ENCODE results near the gene WASHC4.

WASHC4 gene

GRCh38 chr12:105072888-105073488, 34.5 kb upstream of the WASHC4 start:
- no peak for DNase-seq
- no peak overlapping the region for H3K27ac ChIP-seq (ENCODE audit: insufficient read depth in 1 of 2, low read depth in 1 of 2, low read length in 2 of 2, poor library complexity in 1 of 2, severe bottlenecking in 2 of 2)
- ChIA-PET POLR2A (no interaction called here), CTCF (no interaction called here)
- H3K36me3 ChIP-seq (ENCODE audit: control insufficient read depth in 4 of 4, insufficient read depth in 4 of 4, low read length in 3 of 4) = no peaks in the 10 kb centered on the region
- WGBS (ENCODE audit: insufficient coverage) = 92% methylated on average over 5 of the region's 6 CpGs
- H3K4me1 ChIP-seq (ENCODE audit: control extremely low read depth in 1 of 4, control insufficient read depth in 4 of 4, insufficient read depth in 4 of 4, low read length in 3 of 4) = no peaks in the 10 kb centered on the region
- H3K9me3 ChIP-seq (ENCODE audit: control extremely low read depth in 1 of 5, control insufficient read depth in 4 of 5, insufficient read depth in 2 of 5, low read depth in 1 of 5, low read length in 4 of 5) = no peaks in the 10 kb centered on the region
- no peak overlapping the region for H3K4me3 ChIP-seq (ENCODE audit: control insufficient read depth in 1 of 7, extremely low read depth in 1 of 7, insufficient read depth in 4 of 7, low read depth in 2 of 7, low read length in 6 of 7)
- no peaks in the 10 kb centered on the region for H3K27me3 ChIP-seq (replicated peaks in 2 of 5; ENCODE audit: control insufficient read depth in 4 of 5, insufficient read depth in 5 of 5, low read length in 4 of 5)

DNA sequence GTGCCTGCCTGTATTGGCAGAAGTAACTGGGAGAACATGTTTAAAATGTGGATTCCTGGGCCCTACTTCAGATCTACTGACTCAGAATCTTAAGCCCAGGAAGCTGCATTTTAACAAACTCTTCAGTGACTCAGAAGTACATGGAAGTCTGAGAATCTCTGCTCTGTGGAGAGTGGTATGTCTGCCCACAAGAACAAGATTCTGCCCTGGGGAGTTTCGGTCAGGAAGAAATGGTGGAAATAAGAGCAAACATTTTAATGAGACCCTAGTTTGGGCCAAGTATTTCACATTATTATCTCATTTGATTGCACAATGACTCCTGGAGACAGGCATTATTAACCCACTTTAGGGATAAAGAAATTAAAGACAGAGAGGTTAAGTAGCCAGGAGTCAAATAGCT, 31.4 kb upstream of the WASHC4 start:
- Histone ChIP-seq H3K27ac (ENCODE audit: insufficient read depth in 1 of 2, low read depth in 1 of 2, low read length in 2 of 2, poor library complexity in 1 of 2, severe bottlenecking in 2 of 2) (no peak overlapping the region), H3K4me3 (ENCODE audit: control insufficient read depth in 1 of 7, extremely low read depth in 1 of 7, insufficient read depth in 4 of 7, low read depth in 2 of 7, low read length in 6 of 7) (no peak overlapping the region), H3K4me1 (ENCODE audit: control extremely low read depth in 1 of 4, control insufficient read depth in 4 of 4, insufficient read depth in 4 of 4, low read length in 3 of 4) (no peaks in the 10 kb centered on the region), H3K36me3 (ENCODE audit: control insufficient read depth in 4 of 4, insufficient read depth in 4 of 4, low read length in 3 of 4) (no peaks in the 10 kb centered on the region), H3K9me3 (ENCODE audit: control extremely low read depth in 1 of 5, control insufficient read depth in 4 of 5, insufficient read depth in 2 of 5, low read depth in 1 of 5, low read length in 4 of 5) (no peaks in the 10 kb centered on the region), H3K27me3 (replicated peaks in 2 of 5; ENCODE audit: control insufficient read depth in 4 of 5, insufficient read depth in 5 of 5, low read length in 4 of 5) (no peaks in the 10 kb centered on the region)
- POLR2A ChIA-PET = no interaction called here
- no peak for DNase-seq
- no CpG with 5 or more reads among the region's 1 CpG for WGBS (ENCODE audit: insufficient coverage)
- CTCF ChIA-PET = interaction anchor here (0.8 kb wide), 1 partner anchor 90 kb away, joined by 3 read pairs; the partner anchor contains the start of gene NOPCHAP1

GRCh38 chr12:105076913-105077312, 30.6 kb upstream of the WASHC4 start:
- 100% methylated on average over 1 of the region's 3 CpGs for WGBS (ENCODE audit: insufficient coverage)
- DNase-seq = no peak
- ChIA-PET POLR2A (interaction anchor here (0.7 kb wide), 1 partner anchor 433 kb away, joined by 3 read pairs; no protein-coding TSS in a partner anchor), CTCF (no interaction called here)
- Histone ChIP-seq H3K9me3 (ENCODE audit: control extremely low read depth in 1 of 5, control insufficient read depth in 4 of 5, insufficient read depth in 2 of 5, low read depth in 1 of 5, low read length in 4 of 5) (no peaks in the 10 kb centered on the region), H3K27me3 (replicated peaks in 2 of 5; ENCODE audit: control insufficient read depth in 4 of 5, insufficient read depth in 5 of 5, low read length in 4 of 5) (peaks cover 0 to 4% (median 0%) of the 10 kb centered on the region in 5 experiments), H3K4me1 (ENCODE audit: control extremely low read depth in 1 of 4, control insufficient read depth in 4 of 4, insufficient read depth in 4 of 4, low read length in 3 of 4) (no peaks in the 10 kb centered on the region), H3K27ac (ENCODE audit: insufficient read depth in 1 of 2, low read depth in 1 of 2, low read length in 2 of 2, poor library complexity in 1 of 2, severe bottlenecking in 2 of 2) (no peak overlapping the region), H3K4me3 (ENCODE audit: control insufficient read depth in 1 of 7, extremely low read depth in 1 of 7, insufficient read depth in 4 of 7, low read depth in 2 of 7, low read length in 6 of 7) (no peak overlapping the region), H3K36me3 (ENCODE audit: control insufficient read depth in 4 of 4, insufficient read depth in 4 of 4, low read length in 3 of 4) (no peaks in the 10 kb centered on the region)

- Histone ChIP-seq H3K4me3 (ENCODE audit: control insufficient read depth in 1 of 7, extremely low read depth in 1 of 7, insufficient read depth in 4 of 7, low read depth in 2 of 7, low read length in 6 of 7) (no peak overlapping the region), H3K27ac (ENCODE audit: insufficient read depth in 1 of 2, low read depth in 1 of 2, low read length in 2 of 2, poor library complexity in 1 of 2, severe bottlenecking in 2 of 2) (no peak overlapping the region), H3K9me3 (ENCODE audit: control extremely low read depth in 1 of 5, control insufficient read depth in 4 of 5, insufficient read depth in 2 of 5, low read depth in 1 of 5, low read length in 4 of 5) (no peaks in the 10 kb centered on the region), H3K4me1 (ENCODE audit: control extremely low read depth in 1 of 4, control insufficient read depth in 4 of 4, insufficient read depth in 4 of 4, low read length in 3 of 4) (no peaks in the 10 kb centered on the region), H3K27me3 (replicated peaks in 2 of 5; ENCODE audit: control insufficient read depth in 4 of 5, insufficient read depth in 5 of 5, low read length in 4 of 5) (peaks cover 0 to 4% (median 0%) of the 10 kb centered on the region in 5 experiments), H3K36me3 (ENCODE audit: control insufficient read depth in 4 of 4, insufficient read depth in 4 of 4, low read length in 3 of 4) (no peaks in the 10 kb centered on the region)
- no peak for DNase-seq
- POLR2A ChIA-PET = interaction anchor here (0.7 kb wide), 1 partner anchor 433 kb away, joined by 3 read pairs; no protein-coding TSS in a partner anchor
- CTCF ChIA-PET = no interaction called here
- WGBS (ENCODE audit: insufficient coverage) = 100% methylated on average over 4 of the region's 7 CpGs
Measured at GRCh38 chr12:105077435-105077834, 30.1 kb upstream of the WASHC4 start.

DNA sequence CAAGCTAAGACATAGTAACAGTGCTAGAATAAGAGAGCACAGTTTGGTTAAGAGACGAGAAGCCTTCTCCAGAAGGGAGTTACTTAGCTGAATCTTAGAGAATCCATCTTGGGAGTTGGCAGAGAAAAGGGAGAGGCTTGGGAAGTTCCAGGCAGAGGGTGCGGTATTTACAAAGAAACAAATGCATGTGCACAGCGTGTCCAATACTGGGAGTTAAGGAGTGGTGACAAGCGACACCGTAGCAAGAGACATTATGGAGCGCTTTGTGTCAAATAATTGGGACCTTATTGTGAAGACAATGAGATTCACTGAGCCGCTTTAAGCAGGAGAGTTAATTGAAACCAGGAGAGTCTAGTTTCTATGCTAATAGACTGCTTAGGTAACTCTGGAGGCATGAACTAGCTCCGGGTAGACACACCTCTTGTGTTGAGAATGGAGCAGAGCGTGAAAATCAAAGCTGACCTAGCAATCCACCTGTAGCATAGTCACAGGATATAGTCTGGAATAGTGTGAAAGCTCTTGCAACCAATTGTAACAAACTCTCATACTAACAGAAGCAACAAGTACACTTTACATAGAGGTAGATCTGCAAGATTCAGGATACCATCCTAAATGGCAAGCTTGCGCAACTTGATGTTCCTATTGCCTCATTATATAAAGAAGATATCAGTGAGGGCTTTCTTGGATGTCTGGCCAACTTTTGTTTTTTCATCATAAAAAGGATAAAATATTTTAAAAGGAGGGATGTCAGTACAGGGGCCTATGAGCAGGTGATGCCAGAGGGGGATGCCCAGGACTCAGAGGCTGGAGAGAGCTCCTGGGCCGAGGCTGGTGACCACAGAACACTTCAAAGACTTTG, 28.6 kb upstream of the WASHC4 start:
- Histone ChIP-seq H3K36me3 (ENCODE audit: control insufficient read depth in 4 of 4, insufficient read depth in 4 of 4, low read length in 3 of 4) (no peaks in the 10 kb centered on the region), H3K27me3 (replicated peaks in 2 of 5; ENCODE audit: control insufficient read depth in 4 of 5, insufficient read depth in 5 of 5, low read length in 4 of 5) (peaks cover 0 to 12% (median 0%) of the 10 kb centered on the region in 5 experiments), H3K27ac (ENCODE audit: insufficient read depth in 1 of 2, low read depth in 1 of 2, low read length in 2 of 2, poor library complexity in 1 of 2, severe bottlenecking in 2 of 2) (no peak overlapping the region), H3K9me3 (ENCODE audit: control extremely low read depth in 1 of 5, control insufficient read depth in 4 of 5, insufficient read depth in 2 of 5, low read depth in 1 of 5, low read length in 4 of 5) (no peaks in the 10 kb centered on the region), H3K4me1 (ENCODE audit: control extremely low read depth in 1 of 4, control insufficient read depth in 4 of 4, insufficient read depth in 4 of 4, low read length in 3 of 4) (peaks cover 4 to 10% (median 8%) of the 10 kb centered on the region in 4 experiments), H3K4me3 (ENCODE audit: control insufficient read depth in 1 of 7, extremely low read depth in 1 of 7, insufficient read depth in 4 of 7, low read depth in 2 of 7, low read length in 6 of 7) (no peak overlapping the region)
- WGBS (ENCODE audit: insufficient coverage) = 99% methylated on average over 8 of the region's 11 CpGs
- CTCF ChIA-PET = interaction anchor here (1.2 kb wide), 1 partner anchor 11 kb away, joined by 3 read pairs; no protein-coding TSS in a partner anchor
- POLR2A ChIA-PET = no interaction called here
- no peak for DNase-seq

DNA sequence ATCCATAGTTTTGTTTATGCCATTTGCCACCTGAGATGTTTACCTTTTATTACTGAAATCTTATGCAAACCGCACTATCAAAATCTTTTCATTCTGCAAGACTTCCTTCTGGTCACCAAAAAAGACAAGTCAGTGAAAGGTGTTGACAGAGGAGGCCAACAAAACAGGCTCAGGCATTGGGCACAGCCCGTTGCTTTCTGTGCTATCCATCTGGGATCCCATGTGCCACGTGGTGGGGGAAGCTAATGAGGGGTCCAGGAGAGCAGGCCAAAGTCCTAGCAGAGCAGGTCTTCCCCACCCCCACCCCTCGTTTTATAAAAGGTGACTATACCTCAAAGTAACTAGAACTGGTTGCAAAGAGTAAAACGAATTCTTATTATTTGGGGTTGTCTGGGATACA, 24.5 kb upstream of the WASHC4 start:
- ChIA-PET POLR2A (interaction anchor here (0.6 kb wide), 1 partner anchor 326 kb away, joined by 4 read pairs; no protein-coding TSS in a partner anchor), CTCF (interaction anchor here (0.8 kb wide), 1 partner anchor 13 kb away, joined by 3 read pairs; no protein-coding TSS in a partner anchor)
- Histone ChIP-seq H3K4me3 (ENCODE audit: control insufficient read depth in 1 of 7, extremely low read depth in 1 of 7, insufficient read depth in 4 of 7, low read depth in 2 of 7, low read length in 6 of 7) (peak overlapping the region in 1 of 7 experiments; percentile 80), H3K9me3 (ENCODE audit: control extremely low read depth in 1 of 5, control insufficient read depth in 4 of 5, insufficient read depth in 2 of 5, low read depth in 1 of 5, low read length in 4 of 5) (peaks cover 0 to 3% (median 0%) of the 10 kb centered on the region in 5 experiments), H3K27me3 (replicated peaks in 2 of 5; ENCODE audit: control insufficient read depth in 4 of 5, insufficient read depth in 5 of 5, low read length in 4 of 5) (peaks cover 0 to 14% (median 0%) of the 10 kb centered on the region in 5 experiments), H3K4me1 (ENCODE audit: control extremely low read depth in 1 of 4, control insufficient read depth in 4 of 4, insufficient read depth in 4 of 4, low read length in 3 of 4) (peaks cover 8 to 13% (median 9%) of the 10 kb centered on the region in 4 experiments), H3K27ac (ENCODE audit: insufficient read depth in 1 of 2, low read depth in 1 of 2, low read length in 2 of 2, poor library complexity in 1 of 2, severe bottlenecking in 2 of 2) (no peak overlapping the region), H3K36me3 (ENCODE audit: control insufficient read depth in 4 of 4, insufficient read depth in 4 of 4, low read length in 3 of 4) (no peaks in the 10 kb centered on the region)
- no peak for DNase-seq
- WGBS (ENCODE audit: insufficient coverage) = 100% methylated on average over 1 of the region's 5 CpGs

Measured in common myeloid progenitor, CD34-positive (primary cell).